Measurements from ENCODE around the gene NECTIN4.
"Not testable (repeated sequence)": the region's sequence is repeated elsewhere in the genome, so short reads cannot be mapped to it uniquely, and the experiment has no call there.

NECTIN4 gene

GRCh38 chr1:161089251-161089924 is at the start of gene NECTIN4:
Gene NECTIN4, minus strand, starts transcription at chr1:161089558. Its CDS starts 262 bp downstream, at chr1:161089296.
- DNase-seq (ENCODE audit: low spot score): no peak

DNA sequence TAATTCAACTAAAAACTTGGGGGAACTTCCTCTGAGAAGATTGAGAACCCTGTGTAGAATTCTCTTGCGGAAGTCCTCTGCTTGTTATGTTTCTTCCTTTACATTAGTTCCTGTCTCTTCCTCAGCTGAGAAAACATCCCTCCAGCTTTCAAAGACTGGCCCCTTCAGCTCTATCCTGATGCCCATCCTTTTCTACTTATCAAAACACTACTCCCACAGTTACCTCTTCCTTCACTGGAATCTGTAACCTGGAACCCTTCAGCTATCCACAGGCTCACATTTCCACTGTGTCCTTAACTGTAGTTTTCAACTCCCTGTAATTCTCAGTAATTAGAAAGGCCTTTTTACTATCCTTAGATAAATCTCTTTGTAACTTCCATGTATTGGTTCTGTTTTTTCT is 49.1 kb upstream of the NECTIN4 start:
- DNase-seq (ENCODE audit: low spot score): no peak

GRCh38 chr1:161137881-161138280 is 48.5 kb upstream of the NECTIN4 start:
- no peak for DNase-seq (ENCODE audit: low spot score)

GRCh38 chr1:161133220-161133740 is 43.9 kb upstream of the NECTIN4 start:
- no peak for DNase-seq (ENCODE audit: low spot score)

DNA sequence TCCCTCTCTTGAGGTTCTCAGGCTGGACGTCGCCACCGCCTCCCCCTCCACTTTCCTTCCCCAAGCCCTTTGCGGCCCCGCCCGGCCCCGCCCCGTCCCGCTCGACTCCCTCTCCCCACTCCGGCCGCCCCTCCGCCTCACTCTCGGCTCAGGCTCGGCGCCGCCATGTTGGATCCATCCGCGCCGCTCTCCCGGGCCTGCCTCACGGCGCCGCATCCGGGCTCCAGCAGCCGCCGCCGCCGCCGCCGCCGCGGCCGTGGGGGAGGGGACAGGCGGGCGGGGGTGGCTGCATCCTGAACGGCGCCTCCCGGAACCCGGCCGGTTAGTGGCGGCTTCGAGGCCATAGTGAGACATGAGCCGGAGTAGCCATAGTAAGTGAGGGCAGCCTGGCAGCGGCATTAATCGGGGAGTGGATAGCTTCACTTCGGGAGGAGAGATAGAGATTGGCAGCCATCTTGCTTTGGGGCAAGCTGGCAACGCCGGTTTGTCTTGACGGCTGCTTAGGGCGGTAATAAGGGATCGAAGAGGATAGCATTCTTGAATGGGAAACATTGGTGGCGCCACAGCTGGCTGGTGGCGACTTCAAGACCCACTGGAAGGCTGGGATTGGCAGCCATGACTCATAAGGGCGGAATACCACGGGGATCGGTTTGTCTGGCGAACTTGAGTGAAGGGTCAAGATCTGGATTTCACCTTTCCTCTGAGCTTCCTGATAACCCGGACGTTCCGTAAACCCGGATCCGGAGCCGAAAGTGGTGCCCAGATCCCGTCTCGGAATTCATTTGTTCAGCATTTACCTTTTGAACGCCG is 43.3 kb upstream of the NECTIN4 start, which contains the start of gene DEDD:
Gene DEDD (minus strand): TSS at position 258 of the 810 bp plus-strand sequence. CDS start 8,205 bp downstream, outside the sequence.
- DNase-seq (ENCODE audit: low spot score): peak; percentile 94

GRCh38 chr1:161131523-161132409 is 42.4 kb upstream of the NECTIN4 start:
- peak; percentile 38 for DNase-seq (ENCODE audit: low spot score)

DNA sequence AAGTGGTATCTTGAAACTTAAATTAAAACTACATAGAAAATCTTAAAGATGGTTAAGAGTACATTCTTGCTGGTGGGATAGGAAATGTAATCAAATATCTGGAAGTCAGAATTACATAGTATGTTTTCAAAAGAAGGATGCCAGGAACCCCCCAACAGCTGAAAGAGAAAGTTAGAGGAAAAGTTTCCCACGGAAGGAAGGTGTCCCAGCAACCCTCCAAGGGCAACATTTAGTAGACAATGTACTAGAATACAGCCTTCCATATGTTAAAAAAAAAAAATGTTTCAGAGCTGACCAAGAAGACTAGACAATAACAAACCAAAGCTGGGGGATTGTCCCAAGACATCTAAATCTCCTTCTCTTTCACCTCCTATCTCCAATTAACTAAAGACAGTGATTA is 40.9 kb upstream of the NECTIN4 start:
- DNase-seq (ENCODE audit: low spot score): no peak

- DNase-seq (ENCODE audit: low spot score): no peak
Measured at GRCh38 chr1:161128591-161129420, 39.4 kb upstream of the NECTIN4 start.

- no peak for DNase-seq (ENCODE audit: low spot score)
Measured at GRCh38 chr1:161127649-161128048, 38.3 kb upstream of the NECTIN4 start.

DNA sequence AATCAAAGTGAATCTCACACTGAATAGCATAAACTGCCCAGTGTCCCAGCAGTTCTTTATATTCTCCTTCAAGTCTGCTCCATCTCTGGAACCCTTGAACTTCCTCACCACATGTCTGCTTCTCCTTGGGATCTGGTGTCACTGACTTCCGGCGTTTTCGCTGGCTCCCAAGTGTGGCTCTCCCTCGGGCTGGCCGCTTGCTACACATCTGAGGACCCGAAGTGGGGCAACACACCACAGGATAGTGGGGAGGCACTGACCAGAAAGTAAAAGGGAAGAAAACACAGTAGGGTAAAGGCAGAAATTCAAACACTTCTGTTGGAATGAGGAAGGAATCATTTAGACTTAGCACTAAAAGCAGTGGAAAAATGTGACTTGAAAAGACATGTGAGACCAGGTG is 33.6 kb upstream of the NECTIN4 start:
- no peak for DNase-seq (ENCODE audit: low spot score)

DNA sequence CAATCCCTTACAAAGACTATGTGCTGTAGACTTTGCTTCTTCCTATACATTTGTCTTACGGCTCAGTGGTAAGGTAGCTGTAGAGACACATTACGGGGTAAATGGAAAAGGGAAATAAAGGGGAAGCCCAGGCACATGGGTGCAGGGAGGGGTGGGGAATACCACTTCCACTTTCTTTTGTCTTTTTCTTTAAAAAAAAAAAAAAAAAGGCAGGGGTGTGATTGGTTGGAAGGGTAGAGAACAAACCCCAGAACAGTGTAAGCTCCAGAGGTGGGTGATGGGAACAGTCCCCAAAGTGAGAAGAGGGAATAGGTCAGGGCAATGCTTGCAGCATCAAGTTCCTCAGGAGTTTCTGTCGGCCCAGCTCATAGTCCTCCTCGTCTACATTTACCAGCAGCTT is 32.5 kb upstream of the NECTIN4 start:
- DNase-seq (ENCODE audit: low spot score): no peak

DNA sequence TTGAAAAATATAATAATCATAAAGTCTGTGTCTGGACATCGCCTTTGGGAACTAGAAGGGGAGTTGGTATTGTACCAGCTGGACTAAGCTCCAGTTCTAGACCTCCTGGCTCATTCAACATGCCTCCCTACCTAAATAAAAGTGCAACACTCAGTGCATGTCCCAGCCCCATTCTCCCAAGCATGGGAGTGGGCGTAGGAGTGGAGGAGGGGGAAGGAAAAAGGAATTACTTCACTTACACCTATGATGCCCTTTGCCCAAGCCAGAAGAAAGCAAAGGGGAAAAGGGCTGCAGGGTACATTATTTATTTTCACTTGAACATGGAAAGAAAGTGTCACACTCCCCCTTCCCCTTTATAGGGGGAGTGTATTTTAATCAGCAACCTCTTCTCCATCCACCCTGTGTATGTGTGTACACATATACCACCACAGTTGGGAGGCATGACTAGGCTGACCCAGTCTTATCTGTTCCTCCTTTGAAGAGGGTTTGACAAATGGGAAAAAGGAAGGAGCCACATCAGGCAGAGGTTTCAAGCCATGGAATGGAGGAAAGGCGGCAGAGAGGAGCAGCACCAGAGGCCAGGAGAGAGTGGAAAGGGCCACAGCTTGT is 31.8 kb upstream of the NECTIN4 start:
- DNase-seq (ENCODE audit: low spot score): no peak

GRCh38 chr1:161119092-161119903 is 29.9 kb upstream of the NECTIN4 start:
- peak; percentile 67 for DNase-seq (ENCODE audit: low spot score)

- DNase-seq (ENCODE audit: low spot score): peak; percentile 97
Measured at GRCh38 chr1:161117759-161118581, 28.6 kb upstream of the NECTIN4 start, which contains the start of the genes NIT1 and PFDN2. Gene NIT1, plus strand, starts transcription at chr1:161118105. Its CDS starts 72 bp downstream, at chr1:161118177. Gene PFDN2, minus strand, starts transcription at chr1:161118037. Its CDS starts 11 bp downstream, at chr1:161118026.

GRCh38 chr1:161115961-161116360 is 26.6 kb upstream of the NECTIN4 start:
- not testable (repeated sequence) for DNase-seq (ENCODE audit: low spot score)

- no peak for DNase-seq (ENCODE audit: low spot score)
Measured at GRCh38 chr1:161115132-161115711, 25.9 kb upstream of the NECTIN4 start.

DNA sequence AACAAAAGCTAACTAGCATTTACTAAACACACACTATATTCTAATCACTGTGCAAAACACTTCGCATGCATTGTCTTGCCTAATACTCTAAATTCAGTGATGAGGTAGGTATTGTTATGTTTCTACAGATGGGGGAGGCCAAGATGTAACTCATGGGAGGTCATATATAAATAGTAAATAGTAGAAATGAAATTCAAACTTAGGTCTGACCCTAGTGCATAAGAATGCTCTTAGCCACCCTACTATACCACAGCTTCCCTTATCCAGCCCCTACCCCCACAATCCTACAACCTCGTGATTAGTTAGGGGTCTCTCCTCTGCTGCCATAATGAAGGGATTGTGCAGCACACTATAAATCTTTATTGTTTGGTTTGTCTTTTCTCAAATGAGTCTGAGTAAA is 25.2 kb upstream of the NECTIN4 start:
- no peak for DNase-seq (ENCODE audit: low spot score)

- no peak for DNase-seq (ENCODE audit: low spot score)
Measured at GRCh38 chr1:161113915-161114314, 24.6 kb upstream of the NECTIN4 start.
